Heart left ventricle (tissue), 16 donors: Measurements from ENCODE around the gene HIPK2. TPM values are rescaled to one million over a fixed set of nuclear protein-coding genes. Genes with fewer than 3 reads are reported as not detected.

Experiments
- ATAC-seq, 4 donors: fragments of 200-7000 bp; cut with Tn5 transposase; one replicate each; pipeline ENCODE4 v1.9.1; 2020 to 2022; ENCODE audit warnings: moderate library complexity in 4 of 4, mild to moderate bottlenecking in 3 of 4, moderate number of reproducible peaks in 1 of 4
- DNase-seq, 5 donors: peaks; one replicate each; pipeline ENCODE4 v3.0.0-alpha.2; 2020
- H3K27ac ChIP-seq, 12 donors: fragments of 200-600 bp; sonication (generic) in 4 of 12; one replicate each; pipeline versions ENCODE4 v1.5.0 to v1.8.0; 2016 to 2022; ENCODE audit warnings: mild to moderate bottlenecking in 2 of 12
- H3K27me3 ChIP-seq, 9 donors: fragments of 200-600 bp; sonication (generic) in 2 of 9; one replicate each; pipeline versions ENCODE4 v1.5.1 to v1.8.0; 2016 to 2022; ENCODE audit warnings: mild to moderate bottlenecking in 3 of 9
- H3K36me3 ChIP-seq, 9 donors: fragments of 200-600 bp; sonication (generic) in 2 of 9; one replicate each; pipeline versions ENCODE4 v1.5.0 to v1.8.0; 2018 to 2022; ENCODE audit warnings: mild to moderate bottlenecking in 2 of 9
- H3K4me1 ChIP-seq, 12 donors: fragments of 200-600 bp; sonication (generic) in 4 of 12; one replicate each; pipeline versions ENCODE4 v1.5.0 to v1.8.0; 2016 to 2022; ENCODE audit warnings: mild to moderate bottlenecking in 3 of 12
- H3K4me3 ChIP-seq, 12 donors: fragments of 200-600 bp; sonication (generic) in 4 of 12; one replicate each; pipeline versions ENCODE4 v1.5.0 to v1.8.0; 2017 to 2022; ENCODE audit warnings: mild to moderate bottlenecking in 9 of 12, moderate library complexity in 4 of 12
- H3K9me3 ChIP-seq, 12 donors: fragments of 200-600 bp; sonication (generic) in 4 of 12; one replicate each; pipeline versions ENCODE4 v1.5.0 to v1.8.0; 2016 to 2022; ENCODE audit warnings: mild to moderate bottlenecking in 1 of 12
- POLR2A ChIP-seq, 2 donors: fragments of 450-650 bp; IDR thresholded peaks; one replicate each; pipeline ENCODE4 v1.6.1; 2017; ENCODE audit warnings: antibody characterized with exemption in 2 of 2, mild to moderate bottlenecking in 2 of 2, moderate library complexity in 2 of 2
- WGBS, 4 donors: extraction: QIAGEN DNeasy Blood & Tissue Kit in 2 of 4; methylation state at CpG; one replicate each; pipeline versions ENCODE4 v1.1.5 to v1.1.7; 2013 to 2018; 5-methylcytosine and 5-hydroxymethylcytosine counted together
- intact Hi-C, 10 donors: fragments of 100-400 bp; cut with DNase I; formaldehyde crosslinking; loops; one replicate each; pipeline versions ENCODE4 v1.11.1 to v1.14.2; 2022
- polyA plus RNA-seq, 2 donors: library from polyadenylated mRNA; stranded (reverse); fragments of 200-250 nt; gene quantifications; one replicate each; pipeline ENCODE4 v1.2.3, GENCODE V29; 2013
- total RNA-seq, 9 donors: library from RNA; depleted of rRNA in 2 of 9; stranded (reverse); fragments of >200 nt in 2 of 9; fragmentation: NEBNext Ultra II Directional in 3 of 9; extraction: Animal tissue kit (Norgen Biotek cat#: 25700) in 3 of 9; gene quantifications; one replicate each; pipeline versions ENCODE4 v1.1.0 to v1.2.4, GENCODE V29; 2016 to 2023
- TF ChIP-seq, protein P1 (sequence below), 12 donors: fragments of 200-600 bp; sonication (generic) in 4 of 12; IDR thresholded peaks; one replicate each; pipeline versions ENCODE4 v1.5.0 to v1.8.0; 2018 to 2022; ENCODE audit warnings: antibody characterized with exemption in 12 of 12, mild to moderate bottlenecking in 5 of 12
- donor health status: ischemic (EF 13 %, LVEDD 7.1; RV severe dilation, severe dysfunction).
- donor health status: healthy with polysubstance abuse.
- donor health status: DM: no; HTN: yes; CAD: no.
- donor health status: DM: no; HTN: no; CAD: no.
- donor health status: ischemic (EF 25% LVEDD 6.9; RV normal size, moderate dysfunction).
- donor health status: ischemic (EF 25% LVEDD 5.7; RV mildly dilated, moderate dysfunction).
- donor health status: healthy.
- donor health status: DM: yes; HTN: yes; CAD: no.
- donor health status: ischemic (EF 35%, LVEDD 5.7; RV mildly dilated, moderate dysfunction).
- donor health status: nonischemic (EF 11% LVEDD 7.7; RV severe dilation, severe dysfunction).
- donor health status: DM: yes; HTN: yes; CAD: no.
- donor health status: PGD.
- donor health status: ischemic (EF 29% LVEDD 5.4; RV normal size, mild dysfunction).
- donor health status: nonischemic (EF 23%, LVEDD 6.1; RV moderate dilation, normal function).

HIPK2 gene
- total and polyA plus RNA-seq, 11 donors = 43.2 to 244 (median 143) TPM

DNA sequence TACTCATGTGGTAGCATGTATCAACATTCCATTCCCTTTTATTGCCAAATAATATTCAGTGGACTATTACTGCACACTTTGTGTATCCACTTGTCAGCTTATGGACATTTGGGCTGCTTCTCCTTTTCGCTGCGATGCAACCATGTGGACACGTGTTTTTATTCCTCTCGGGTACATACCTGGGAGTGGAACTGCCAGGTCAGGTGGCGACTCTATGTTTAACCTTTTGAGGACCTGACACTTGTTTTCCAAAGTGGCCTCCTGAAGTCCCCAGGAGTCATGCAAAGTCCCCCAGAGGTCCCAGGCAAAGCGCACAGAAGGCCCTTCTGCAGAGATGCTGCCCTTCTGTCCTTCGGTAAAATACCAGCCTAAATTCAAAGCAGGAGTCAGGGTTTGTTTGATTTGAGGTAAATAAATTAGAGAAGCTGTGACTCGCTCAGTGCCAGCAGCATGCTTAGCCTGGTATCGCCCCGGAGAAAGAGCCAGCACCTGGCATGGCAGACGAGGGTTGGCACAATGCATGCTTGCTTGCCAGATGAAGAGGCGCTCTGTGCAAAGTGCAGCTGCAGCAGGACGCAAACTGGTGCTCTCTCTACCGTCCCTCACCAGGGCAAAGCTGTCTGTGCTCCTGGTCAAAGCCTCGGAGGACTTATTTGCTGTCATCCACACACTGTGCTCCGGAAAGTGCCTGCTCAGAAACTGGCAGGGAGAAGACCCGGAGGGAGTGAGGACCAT, 37.8 kb downstream of the HIPK2 start:
- Histone ChIP-seq H3K4me1 (peaks cover 24 to 100% (median 95%) of the 10 kb centered on the region in 12 donors), H3K27me3 (no peaks in the 10 kb centered on the region), H3K36me3 (peaks cover 0 to 11% (median 0%) of the 10 kb centered on the region in 9 donors), H3K4me3 (no peak overlapping the region), H3K27ac (peak overlapping the region; percentile 26 to 97 (median 76)), H3K9me3 (no peaks in the 10 kb centered on the region)
- DNase-seq (peak in 4 of 5 donors; percentile 43 to 75 (median 65)), ATAC-seq (peak; percentile 29 to 67 (median 48))
- intact Hi-C loops = loop anchor here in 4 of 10 donors (5.0 kb wide), 3 partner anchors 32 to 38 kb away; partner anchors contain the start of gene HIPK2 (in 2 of the 4)
- TF ChIP-seq, protein P1, sequence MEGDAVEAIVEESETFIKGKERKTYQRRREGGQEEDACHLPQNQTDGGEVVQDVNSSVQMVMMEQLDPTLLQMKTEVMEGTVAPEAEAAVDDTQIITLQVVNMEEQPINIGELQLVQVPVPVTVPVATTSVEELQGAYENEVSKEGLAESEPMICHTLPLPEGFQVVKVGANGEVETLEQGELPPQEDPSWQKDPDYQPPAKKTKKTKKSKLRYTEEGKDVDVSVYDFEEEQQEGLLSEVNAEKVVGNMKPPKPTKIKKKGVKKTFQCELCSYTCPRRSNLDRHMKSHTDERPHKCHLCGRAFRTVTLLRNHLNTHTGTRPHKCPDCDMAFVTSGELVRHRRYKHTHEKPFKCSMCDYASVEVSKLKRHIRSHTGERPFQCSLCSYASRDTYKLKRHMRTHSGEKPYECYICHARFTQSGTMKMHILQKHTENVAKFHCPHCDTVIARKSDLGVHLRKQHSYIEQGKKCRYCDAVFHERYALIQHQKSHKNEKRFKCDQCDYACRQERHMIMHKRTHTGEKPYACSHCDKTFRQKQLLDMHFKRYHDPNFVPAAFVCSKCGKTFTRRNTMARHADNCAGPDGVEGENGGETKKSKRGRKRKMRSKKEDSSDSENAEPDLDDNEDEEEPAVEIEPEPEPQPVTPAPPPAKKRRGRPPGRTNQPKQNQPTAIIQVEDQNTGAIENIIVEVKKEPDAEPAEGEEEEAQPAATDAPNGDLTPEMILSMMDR (IDR thresholded peaks at IDR 0.05) = no peak
- TF ChIP-seq POLR2A (IDR thresholded peaks at IDR 0.05) = no peak
- 54 to 67% (median 63%) methylated on average over 17 of the region's 17 CpGs for WGBS, 4 donors

DNA sequence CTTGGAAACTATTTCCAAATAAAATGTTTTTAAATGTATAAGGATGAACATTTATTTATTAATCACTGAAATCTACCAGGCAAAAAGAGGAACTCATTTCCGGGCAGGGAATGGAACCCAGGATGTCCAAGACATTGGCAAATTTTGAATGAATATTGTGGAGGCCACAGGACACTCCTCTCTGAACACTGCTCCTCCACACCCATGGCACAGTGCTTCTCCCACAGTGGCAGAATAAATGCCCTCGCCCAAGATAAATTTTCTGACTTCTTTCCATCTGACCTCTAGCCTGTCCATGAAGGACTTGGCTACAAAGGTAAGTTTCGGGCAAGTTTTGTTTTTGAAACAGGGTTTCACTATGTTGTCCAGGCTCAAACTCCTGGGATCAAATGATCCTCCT, 39.0 kb downstream of the HIPK2 start:
- H3K9me3 ChIP-seq = no peaks in the 10 kb centered on the region
- TF ChIP-seq POLR2A (IDR thresholded peaks at IDR 0.05) = no peak
- TF ChIP-seq, protein P1 (IDR thresholded peaks at IDR 0.05) = no peak
- peak overlapping the region in 11 of 12 donors; percentile 63 to 97 (median 91) for H3K27ac ChIP-seq
- no peak for ATAC-seq
- 58 to 81% (median 78%) methylated on average over 3 of the region's 3 CpGs for WGBS, 4 donors
- peaks cover 26 to 100% (median 95%) of the 10 kb centered on the region in 12 donors for H3K4me1 ChIP-seq
- no peak for DNase-seq
- peaks cover 0 to 11% (median 0%) of the 10 kb centered on the region in 9 donors for H3K36me3 ChIP-seq
- intact Hi-C loops = loop anchor here in 3 of 10 donors (5.0 kb wide), 3 partner anchors 34 to 39 kb away; partner anchors contain the start of gene HIPK2 (in 1 of the 3)
- no peaks in the 10 kb centered on the region for H3K27me3 ChIP-seq
- no peak overlapping the region for H3K4me3 ChIP-seq

DNA sequence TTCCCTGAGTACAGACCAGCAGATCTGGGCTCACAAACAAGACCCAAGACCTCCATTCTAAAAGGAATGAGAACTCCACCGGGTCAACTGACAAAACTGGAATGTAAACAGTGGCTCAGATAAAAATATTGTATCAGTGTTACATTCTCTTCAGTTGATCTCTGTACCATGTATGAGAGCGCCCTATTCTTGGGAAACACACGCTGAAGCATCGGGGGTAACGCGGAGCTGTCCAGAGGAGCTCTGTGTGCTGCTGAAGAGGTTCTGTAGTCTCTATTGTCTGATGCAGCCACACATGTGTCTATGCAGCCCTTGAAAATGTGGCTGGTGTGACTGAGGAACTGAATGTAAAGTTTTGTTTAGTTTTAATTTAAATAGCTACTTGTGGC, 39.7 kb downstream of the HIPK2 start:
- no peak for DNase-seq
- TF ChIP-seq, protein P1 (IDR thresholded peaks at IDR 0.05) = no peak
- no peak for TF ChIP-seq POLR2A (IDR thresholded peaks at IDR 0.05)
- 34 to 48% (median 44%) methylated on average over 6 of the region's 6 CpGs for WGBS, 4 donors
- Histone ChIP-seq H3K4me1 (peaks cover 26 to 100% (median 96%) of the 10 kb centered on the region in 12 donors), H3K27ac (peak overlapping the region; percentile 63 to 97 (median 91)), H3K36me3 (peaks cover 0 to 11% (median 0%) of the 10 kb centered on the region in 9 donors), H3K4me3 (no peak overlapping the region), H3K9me3 (no peaks in the 10 kb centered on the region), H3K27me3 (no peaks in the 10 kb centered on the region)
- intact Hi-C loops = loop anchor here in 3 of 10 donors (5.0 kb wide), 3 partner anchors 34 to 39 kb away; partner anchors contain the start of gene HIPK2 (in 1 of the 3)
- peak; percentile 17 to 48 (median 24) for ATAC-seq
